NB4 (cell line): ENCODE results near the gene PRRX2.

Experiments
- CTCF ChIP-seq: IDR thresholded peaks from one replicate; pipeline ENCODE4 v1.5.1; 2012; ENCODE audit warnings: low read depth, low read length
- MAX ChIP-seq: IDR thresholded peaks from 2 replicates; pipeline ENCODE4 v1.6.1; 2011; ENCODE audit warnings: low read depth, low read length
- MYC ChIP-seq: IDR thresholded peaks from 2 replicates; pipeline ENCODE4 v1.6.1; 2011; ENCODE audit warnings: low read depth, low read length
- POLR2A ChIP-seq: IDR thresholded peaks from 2 replicates; pipeline ENCODE4 v1.6.1; 2011; ENCODE audit warnings: mild to moderate bottlenecking; ENCODE audit not compliant: insufficient read length; ENCODE audit errors: extremely low read depth

GRCh38 chr9:129629251-129629820 lies 36.1 kb upstream of the PRRX2 start:
- TF ChIP-seq CTCF (no peak), POLR2A (no peak), MAX (no peak), MYC (no peak)
